OCI-LY3 (cell line): ENCODE results near the gene PARVA.

Experiments
- H2AFZ ChIP-seq: fragments of 200-600, 300-600 bp; shearing (Covaris generic); 2 replicates; pipeline ENCODE4 v1.6.0; 2014; ENCODE audit warnings: antibody characterized with exemption, low read depth, low read length
- H3K27ac ChIP-seq: fragments of 200-600, 300-600 bp; sonication (generic); 2 replicates; pipeline ENCODE4 v1.5.1; 2014; ENCODE audit warnings: mild to moderate bottlenecking, low read length, moderate library complexity, mixed read lengths
- H3K27me3 ChIP-seq: fragments of 200-600, 300-600 bp; sonication (generic); 2 replicates; pipeline ENCODE4 v1.6.1; 2014; ENCODE audit warnings: low read depth, low read length, mixed read lengths
- H3K36me3 ChIP-seq: fragments of 200-600, 300-600 bp; sonication (generic); replicated peaks from 2 replicates; pipeline ENCODE3; 2014; ENCODE audit warnings: low read depth, low read length, mixed read lengths
- H3K4me1 ChIP-seq: fragments of 300-600, 200-600 bp; sonication (generic); 2 replicates; pipeline ENCODE4 v1.6.1; 2014; ENCODE audit warnings: low read length, mixed read lengths
- H3K4me2 ChIP-seq: fragments of 200-600, 300-600 bp; sonication (generic); 2 replicates; pipeline ENCODE4 v1.6.1; 2014; ENCODE audit warnings: low read length, mixed read lengths
- H3K4me3 ChIP-seq: fragments of 300-600, 200-600 bp; sonication (generic); 2 replicates; pipeline ENCODE4 v1.5.1; 2014; ENCODE audit warnings: antibody characterized with exemption, mild to moderate bottlenecking, low read length, moderate library complexity
- H3K79me2 ChIP-seq: fragments of 300-600, 200-600 bp; shearing (Covaris generic); 2 replicates; pipeline ENCODE4 v1.6.1; 2014; ENCODE audit warnings: mild to moderate bottlenecking, low read length, mixed read lengths
- H3K9ac ChIP-seq: fragments of 300-600, 200-600 bp; shearing (Covaris generic); 2 replicates; pipeline ENCODE4 v1.6.0; 2014; ENCODE audit warnings: mild to moderate bottlenecking, low read length, moderate library complexity
- H3K9me3 ChIP-seq: fragments of 200-600, 300-600 bp; shearing (Covaris generic); 2 replicates; pipeline ENCODE4 v1.6.1; 2014; ENCODE audit warnings: low read length, mixed read lengths; ENCODE audit not compliant: insufficient read depth
- H4K20me1 ChIP-seq: fragments of 200-600, 300-600 bp; sonication (generic); 2 replicates; pipeline ENCODE4 v1.6.1; 2016; ENCODE audit warnings: low read length, mixed read lengths; ENCODE audit not compliant: insufficient read depth
- CTCF ChIP-seq: fragments of 200-600, 300-600 bp; sonication (generic); IDR thresholded peaks from 2 replicates; pipeline ENCODE4 v1.5.1; 2014; ENCODE audit warnings: antibody characterized with exemption, low read length, low read depth
- EZH2phosphoT487 ChIP-seq: fragments of 200-600 bp; shearing (Covaris generic); IDR thresholded peaks from 2 replicates; pipeline ENCODE4 v1.6.1; 2018; ENCODE audit warnings: antibody characterized with exemption, mixed run types, low read depth

Gene PARVA

GRCh38 chr11:12483604-12484003 is 106.2 kb downstream of the PARVA start:
- no peak for TF ChIP-seq EZH2phosphoT487
- no peak for TF ChIP-seq CTCF
- H3K4me3 ChIP-seq = no peak overlapping the region
- H3K4me2 ChIP-seq = no peak overlapping the region
- H2AFZ ChIP-seq = no peak overlapping the region
- H3K27me3 ChIP-seq = 0 out of 2 replicates have a peak, but pooled peaks cover 3% of the 10 kb centered on the region
- no peak overlapping the region for H3K27ac ChIP-seq
- H3K9me3 ChIP-seq = no peaks in the 10 kb centered on the region
- H4K20me1 ChIP-seq = no peaks in the 10 kb centered on the region
- no peaks in the 10 kb centered on the region for H3K4me1 ChIP-seq
- no peak overlapping the region for H3K9ac ChIP-seq
- H3K79me2 ChIP-seq = no peaks in the 10 kb centered on the region
- no peaks in the 10 kb centered on the region for H3K36me3 ChIP-seq

GRCh38 chr11:12485328-12485727 is 108.0 kb downstream of the PARVA start:
- H4K20me1 ChIP-seq = no peaks in the 10 kb centered on the region
- H3K9ac ChIP-seq = no peak overlapping the region
- no peaks in the 10 kb centered on the region; the same call in 1 of the 2 replicates for H3K9me3 ChIP-seq
- H3K4me2 ChIP-seq = no peak overlapping the region
- no peak overlapping the region for H3K27ac ChIP-seq
- TF ChIP-seq CTCF (no peak; the same call in 1 of the 2 replicates), EZH2phosphoT487 (no peak)
- H3K4me1 ChIP-seq = no peaks in the 10 kb centered on the region
- no peaks in the 10 kb centered on the region for H3K27me3 ChIP-seq
- no peaks in the 10 kb centered on the region for H3K36me3 ChIP-seq
- no peaks in the 10 kb centered on the region for H3K79me2 ChIP-seq
- no peak overlapping the region for H2AFZ ChIP-seq
- no peak overlapping the region for H3K4me3 ChIP-seq

- H3K9me3 ChIP-seq = peaks cover 3% of the 10 kb centered on the region; the same call in 1 of the 2 replicates
- no peak overlapping the region for H2AFZ ChIP-seq
- no peaks in the 10 kb centered on the region for H3K36me3 ChIP-seq
- H3K27me3 ChIP-seq = 0 out of 2 replicates have a peak, but pooled peaks cover 6% of the 10 kb centered on the region
- no peaks in the 10 kb centered on the region for H4K20me1 ChIP-seq
- TF ChIP-seq CTCF (no peak), EZH2phosphoT487 (no peak)
- no peak overlapping the region for H3K27ac ChIP-seq
- H3K4me2 ChIP-seq = no peak overlapping the region
- no peaks in the 10 kb centered on the region for H3K79me2 ChIP-seq
- H3K4me3 ChIP-seq = no peak overlapping the region
- no peak overlapping the region for H3K9ac ChIP-seq
- no peaks in the 10 kb centered on the region for H3K4me1 ChIP-seq
These were observed 111.9 kb downstream of the PARVA start for GRCh38 chr11:12489246-12489772.

GRCh38 chr11:12494699-12495098 is 117.3 kb downstream of the PARVA start:
- Histone ChIP-seq H3K27ac (no peak overlapping the region), H3K4me3 (no peak overlapping the region)

More at GRCh38 chr11:12494699-12495098, 117.3 kb downstream of the PARVA start:
- H3K9me3 ChIP-seq = peaks cover 3% of the 10 kb centered on the region; the same call in 1 of the 2 replicates
- no peak overlapping the region for H3K4me2 ChIP-seq
- H3K4me1 ChIP-seq = no peaks in the 10 kb centered on the region
- TF ChIP-seq EZH2phosphoT487 = no peak
- no peak for TF ChIP-seq CTCF
- H3K36me3 ChIP-seq = no peaks in the 10 kb centered on the region
- H4K20me1 ChIP-seq = no peaks in the 10 kb centered on the region
- no peak overlapping the region for H3K9ac ChIP-seq
- no peak overlapping the region for H2AFZ ChIP-seq
- no peaks in the 10 kb centered on the region for H3K79me2 ChIP-seq
- peaks cover 30% of the 10 kb centered on the region; the same call in 1 of the 2 replicates for H3K27me3 ChIP-seq
